Renal cortical epithelial cell (primary cell): ENCODE data around the gene SCN2B. TPM values are rescaled to one million over a fixed set of nuclear protein-coding genes. Genes with fewer than 3 reads are reported as not detected.

Experiments used
- DNase-seq: peaks from one replicate; pipeline ENCODE4 v3.0.0-alpha.2; 2011; ENCODE audit warnings: low read depth
- total RNA-seq: library from RNA; depleted of rRNA; stranded (reverse); fragments of >200 nt; gene quantifications from 2 replicates; pipeline ENCODE4 v1.2.3, GENCODE V29; 2014

The SCN2B gene
- total RNA-seq: 0.35 and 1.2 TPM in 2 replicates

GRCh38 chr11:118175993-118176777 is at the start of gene SCN2B:
Gene SCN2B (minus strand): TSS chr11:118176639. CDS start chr11:118176431, 208 bp downstream.
- peak; percentile 2 for DNase-seq

GRCh38 chr11:118224511-118225188 is 48.2 kb upstream of the SCN2B start, which contains the start of gene JAML:
Gene JAML (minus strand): TSS chr11:118225011. CDS start chr11:118214866, 10,145 bp downstream.
- DNase-seq: no peak

- DNase-seq: no peak
These were observed 47.6 kb upstream of the SCN2B start for GRCh38 chr11:118223992-118224391.

GRCh38 chr11:118223570-118223969 is 47.1 kb upstream of the SCN2B start:
- no peak for DNase-seq

GRCh38 chr11:118222437-118222836 is 46.0 kb upstream of the SCN2B start:
- no peak for DNase-seq

GRCh38 chr11:118221419-118221818 is 45.0 kb upstream of the SCN2B start:
- DNase-seq: no peak

GRCh38 chr11:118219732-118220131 is 43.3 kb upstream of the SCN2B start:
- DNase-seq: no peak

GRCh38 chr11:118219244-118219643 is 42.8 kb upstream of the SCN2B start:
- DNase-seq: no peak

- DNase-seq: no peak
These were observed 41.1 kb upstream of the SCN2B start for GRCh38 chr11:118217575-118217974.

- DNase-seq: no peak
These were observed 40.4 kb upstream of the SCN2B start for GRCh38 chr11:118216621-118217481.

- no peak for DNase-seq
These were observed 39.3 kb upstream of the SCN2B start for GRCh38 chr11:118215765-118216164.

GRCh38 chr11:118215262-118215661 is 38.8 kb upstream of the SCN2B start:
- no peak for DNase-seq

- DNase-seq: no peak
These were observed 37.9 kb upstream of the SCN2B start for GRCh38 chr11:118214210-118214914.

- no peak for DNase-seq
These were observed 37.3 kb upstream of the SCN2B start for GRCh38 chr11:118213781-118214180.

- DNase-seq: no peak
These were observed 36.8 kb upstream of the SCN2B start for GRCh38 chr11:118213201-118213600.

GRCh38 chr11:118212781-118213191 is 36.3 kb upstream of the SCN2B start:
- no peak for DNase-seq

GRCh38 chr11:118212131-118212725 is 35.8 kb upstream of the SCN2B start:
- no peak for DNase-seq

- DNase-seq: no peak
These were observed 34.6 kb upstream of the SCN2B start for GRCh38 chr11:118211006-118211405.

GRCh38 chr11:118210323-118210722 is 33.9 kb upstream of the SCN2B start:
- no peak for DNase-seq

GRCh38 chr11:118209033-118209432 is 32.6 kb upstream of the SCN2B start:
- DNase-seq: no peak

- no peak for DNase-seq
These were observed 30.6 kb upstream of the SCN2B start for GRCh38 chr11:118207079-118207478.
